IPS DF 19.7 (cell line): ENCODE measurements around the gene LCE3A.

Source experiments
- DNase-seq: peaks from one replicate; pipeline ENCODE4 v3.0.0-alpha.2; 2013; ENCODE audit warnings: low read depth, low spot score

The LCE3A gene

DNA sequence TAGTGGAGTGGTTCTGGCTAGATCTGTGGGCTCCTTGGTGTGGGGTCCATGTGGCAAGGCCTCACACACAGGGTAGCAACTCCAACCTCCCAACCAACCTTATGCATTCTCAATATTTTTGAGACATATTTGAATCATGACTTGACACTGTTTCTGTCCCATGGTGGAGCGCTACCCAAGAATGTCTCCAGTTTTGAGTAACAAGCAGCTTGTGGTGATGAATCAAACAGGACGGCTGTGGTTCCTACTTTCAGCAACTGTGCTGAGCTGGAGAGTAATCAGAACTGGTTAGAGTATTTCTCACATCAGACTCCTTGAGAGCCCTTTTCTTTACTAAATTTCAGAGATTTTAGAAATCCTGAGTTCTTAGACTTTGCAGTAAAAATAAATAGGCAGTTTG lies 45.7 kb downstream of the LCE3A start:
- DNase-seq: no peak
